ENCODE results near the gene PLCB1. TPM values are rescaled to one million over a fixed set of nuclear protein-coding genes. Genes with fewer than 3 reads are reported as not detected.
"Not testable (repeated sequence)": the region's sequence is repeated elsewhere in the genome, so short reads cannot be mapped to it uniquely, and the experiment has no call there.

The PLCB1 gene
- polyA plus RNA-seq, 1 donor from 2014 or later: 0.28 TPM

DNA sequence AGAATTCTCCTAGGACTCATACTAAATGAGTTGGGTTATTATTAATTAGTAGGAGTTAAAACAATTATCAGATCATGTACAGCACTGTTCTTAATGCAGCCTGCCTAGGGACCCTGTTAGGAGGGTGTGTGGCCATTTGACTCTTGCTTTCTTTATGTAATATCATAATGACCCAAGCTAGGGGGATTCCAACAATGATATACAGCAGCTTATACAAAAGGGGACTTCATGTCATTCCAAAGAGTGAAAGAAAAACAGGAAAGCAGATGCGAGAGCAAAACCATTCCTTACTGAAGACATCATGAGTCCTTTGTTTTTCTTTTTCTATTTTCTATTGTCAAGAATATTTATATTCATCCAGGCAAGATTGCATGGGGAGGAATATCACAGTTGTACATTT, 455.2 kb downstream of the PLCB1 start:
- Mint-ChIP-seq H3K4me3 (no peak overlapping the region), H3K36me3 (peaks cover 3% of the 10 kb centered on the region), H3K27ac (no peak overlapping the region), H3K9me3 (no peaks in the 10 kb centered on the region), H3K4me1 (no peaks in the 10 kb centered on the region), H3K27me3 (no peaks in the 10 kb centered on the region)

DNA sequence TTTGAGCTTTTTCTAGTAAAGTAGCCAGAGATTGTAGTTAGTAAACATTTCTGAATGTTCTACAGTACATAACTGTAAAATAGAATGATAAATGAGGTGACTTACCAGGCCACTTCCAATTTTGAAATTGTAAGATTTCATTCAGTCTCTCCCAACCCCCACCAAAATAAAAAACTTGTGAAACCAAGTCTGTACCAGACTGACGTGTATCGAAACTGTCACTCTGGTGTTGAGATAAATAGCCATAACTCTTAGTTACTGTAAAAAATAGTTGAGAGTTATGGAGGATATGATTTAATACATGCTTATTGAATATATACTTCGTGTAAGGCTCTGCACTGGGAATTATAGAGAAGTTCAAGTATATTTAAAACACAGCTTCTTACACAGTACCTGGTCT, 455.7 kb downstream of the PLCB1 start:
- no peak overlapping the region for H3K27ac Mint-ChIP-seq
- H3K27me3 Mint-ChIP-seq: no peaks in the 10 kb centered on the region
- peaks cover 3% of the 10 kb centered on the region for H3K36me3 Mint-ChIP-seq
- H3K4me3 Mint-ChIP-seq: no peak overlapping the region
- H3K4me1 Mint-ChIP-seq: no peaks in the 10 kb centered on the region
- no peaks in the 10 kb centered on the region for H3K9me3 Mint-ChIP-seq

DNA sequence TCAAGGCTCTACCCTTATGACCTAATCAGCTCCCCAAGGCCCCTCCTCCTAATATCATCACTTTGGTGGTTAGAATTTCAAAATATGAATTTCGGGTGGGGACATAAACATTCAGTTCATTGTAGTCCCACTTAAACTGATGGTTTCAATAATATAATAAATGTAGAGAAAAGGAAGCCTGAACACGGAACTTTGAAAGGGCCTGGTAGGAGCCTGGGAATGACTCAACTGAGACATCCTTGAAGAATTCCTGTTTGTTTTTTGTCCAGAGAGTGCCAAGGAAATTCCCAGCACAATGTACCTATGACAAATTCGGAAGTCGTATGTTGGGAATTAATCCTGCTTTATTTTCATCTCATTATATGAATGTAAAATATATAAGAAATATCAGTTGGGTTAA, 457.9 kb downstream of the PLCB1 start:
- Mint-ChIP-seq H3K9me3 (no peaks in the 10 kb centered on the region), H3K27ac (no peak overlapping the region), H3K36me3 (peaks cover 3% of the 10 kb centered on the region), H3K4me3 (no peak overlapping the region), H3K4me1 (no peaks in the 10 kb centered on the region), H3K27me3 (no peaks in the 10 kb centered on the region)

DNA sequence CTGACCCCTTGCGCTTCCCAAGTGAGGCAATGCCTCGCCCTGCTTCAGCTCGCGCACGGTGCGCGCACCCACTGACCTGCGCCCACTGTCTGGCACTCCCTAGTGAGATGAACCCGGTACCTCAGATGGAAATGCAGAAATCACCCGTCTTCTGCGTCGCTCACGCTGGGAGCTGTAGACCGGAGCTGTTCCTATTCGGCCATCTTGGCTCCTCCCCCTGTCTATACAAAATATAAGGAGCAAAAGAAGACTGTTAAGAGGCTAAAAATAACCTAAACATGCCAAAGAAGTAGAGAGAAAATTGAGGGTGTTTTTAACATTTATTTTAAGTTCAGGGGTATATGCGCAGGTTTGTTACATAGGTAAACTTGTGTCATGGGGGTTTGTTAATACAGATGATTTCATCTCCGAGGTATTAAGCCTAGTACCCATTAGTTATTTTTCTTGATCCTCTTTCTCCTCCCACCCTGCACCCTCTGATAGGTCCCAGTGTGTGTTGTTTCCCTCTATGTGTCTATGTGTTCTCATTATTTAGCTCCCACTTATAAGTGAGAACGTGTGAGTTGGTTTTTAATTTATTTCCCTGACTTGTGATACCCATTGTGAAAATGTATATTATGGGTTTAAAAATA, 469.0 kb downstream of the PLCB1 start:
- not testable (repeated sequence) for H3K9me3 Mint-ChIP-seq, H3K27ac Mint-ChIP-seq, H3K36me3 Mint-ChIP-seq, H3K27me3 Mint-ChIP-seq
- Mint-ChIP-seq H3K4me3 (peak overlapping the region in 2 of 4 donors; percentile 34 to 39), H3K4me1 (peaks cover 7 to 14% (median 14%) of the 10 kb centered on the region in 3 donors)

DNA sequence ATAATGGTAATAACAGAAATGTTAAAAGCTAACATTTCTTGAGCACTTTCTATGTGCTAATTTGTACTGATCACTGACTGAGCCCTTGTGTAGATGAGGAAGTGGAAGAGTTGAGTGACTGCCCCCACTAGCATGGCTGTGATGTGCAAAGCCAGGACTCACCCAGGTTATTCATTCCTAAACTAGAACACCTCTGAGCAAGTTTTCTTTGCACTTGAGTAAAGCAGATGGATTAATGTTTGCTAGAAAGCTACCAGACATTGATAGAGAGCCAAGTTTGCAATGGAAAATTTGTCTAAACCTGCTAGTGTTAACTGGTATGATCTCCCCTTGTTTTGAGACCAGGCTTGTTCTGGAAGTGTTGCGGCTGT, 469.5 kb downstream of the PLCB1 start:
- Mint-ChIP-seq H3K27me3 (no peaks in the 10 kb centered on the region), H3K4me3 (peak overlapping the region in 3 of 4 donors; percentile 28 to 39 (median 34)), H3K4me1 (peaks cover 7 to 14% (median 14%) of the 10 kb centered on the region in 3 donors), H3K36me3 (no peaks in the 10 kb centered on the region), H3K9me3 (peaks cover 0 to 8% (median 0%) of the 10 kb centered on the region in 3 donors), H3K27ac (no peak overlapping the region)

- Mint-ChIP-seq H3K4me1 (peaks cover 7 to 14% (median 14%) of the 10 kb centered on the region in 3 donors), H3K27me3 (no peaks in the 10 kb centered on the region), H3K4me3 (peak overlapping the region; percentile 7 to 84 (median 76)), H3K36me3 (no peaks in the 10 kb centered on the region), H3K27ac (peak overlapping the region in 2 of 3 donors; percentile 7 to 96), H3K9me3 (peaks cover 0 to 8% (median 0%) of the 10 kb centered on the region in 3 donors)
These were observed 470.5 kb downstream of the PLCB1 start for GRCh38 chr20:8602389-8603116.

DNA sequence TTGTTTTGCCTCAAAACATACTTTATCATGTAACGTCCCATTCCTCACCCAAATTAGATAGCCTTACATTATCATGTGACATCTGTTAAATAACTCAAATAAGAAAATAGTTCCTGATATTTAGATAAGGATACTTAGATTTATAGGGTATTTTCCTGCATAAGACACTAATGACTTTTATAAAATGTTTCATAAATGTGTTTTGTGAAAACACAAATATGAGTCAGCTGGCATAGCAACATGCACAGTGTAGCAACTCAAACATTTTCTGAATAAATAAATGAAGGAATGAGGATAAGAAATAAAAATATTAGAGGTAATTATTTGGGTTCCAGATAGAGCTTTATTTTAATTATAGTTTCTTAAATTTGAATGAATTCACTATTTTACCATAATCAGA, 476.4 kb downstream of the PLCB1 start:
- Mint-ChIP-seq H3K4me3 (no peak overlapping the region), H3K36me3 (no peaks in the 10 kb centered on the region), H3K27ac (no peak overlapping the region), H3K9me3 (peaks cover 0 to 8% (median 0%) of the 10 kb centered on the region in 3 donors), H3K27me3 (no peaks in the 10 kb centered on the region), H3K4me1 (no peaks in the 10 kb centered on the region)

- H3K27ac Mint-ChIP-seq: no peak overlapping the region
- H3K9me3 Mint-ChIP-seq: no peaks in the 10 kb centered on the region
- H3K36me3 Mint-ChIP-seq: no peaks in the 10 kb centered on the region
- peaks cover 0 to 5% (median 1%) of the 10 kb centered on the region in 3 donors for H3K4me1 Mint-ChIP-seq
- no peak overlapping the region for H3K4me3 Mint-ChIP-seq
- H3K27me3 Mint-ChIP-seq: no peaks in the 10 kb centered on the region
These were observed 484.7 kb downstream of the PLCB1 start for GRCh38 chr20:8616792-8617191.

GRCh38 chr20:8621001-8621400, 488.9 kb downstream of the PLCB1 start:
- H3K27me3 Mint-ChIP-seq: no peaks in the 10 kb centered on the region
- no peak overlapping the region for H3K27ac Mint-ChIP-seq
- H3K9me3 Mint-ChIP-seq: no peaks in the 10 kb centered on the region
- no peaks in the 10 kb centered on the region for H3K36me3 Mint-ChIP-seq
- no peak overlapping the region for H3K4me3 Mint-ChIP-seq
- H3K4me1 Mint-ChIP-seq: peaks cover 0 to 4% (median 3%) of the 10 kb centered on the region in 3 donors

DNA sequence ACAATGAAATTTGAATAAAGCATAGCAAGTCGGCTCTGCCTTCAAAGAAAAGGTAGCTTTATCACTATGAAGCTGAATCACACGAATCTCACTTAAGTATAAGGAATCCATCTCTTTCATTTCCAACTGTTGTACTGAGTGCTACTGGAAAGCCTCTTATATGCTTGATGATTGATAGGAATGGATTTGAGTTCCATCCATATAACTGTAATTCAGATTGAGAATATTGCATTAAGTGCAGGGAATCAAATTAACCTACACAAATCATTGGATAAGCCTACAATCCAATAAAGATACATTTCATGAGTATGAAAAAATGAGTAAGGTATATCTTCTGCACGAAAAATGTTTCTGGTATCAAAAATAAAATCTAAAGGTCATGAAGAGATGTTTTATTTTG, 492.0 kb downstream of the PLCB1 start:
- H3K4me3 Mint-ChIP-seq: no peak overlapping the region
- no peaks in the 10 kb centered on the region for H3K27me3 Mint-ChIP-seq
- no peaks in the 10 kb centered on the region for H3K36me3 Mint-ChIP-seq
- no peak overlapping the region for H3K27ac Mint-ChIP-seq
- no peaks in the 10 kb centered on the region for H3K9me3 Mint-ChIP-seq
- H3K4me1 Mint-ChIP-seq: peaks cover 0 to 2% (median 0%) of the 10 kb centered on the region in 3 donors

DNA sequence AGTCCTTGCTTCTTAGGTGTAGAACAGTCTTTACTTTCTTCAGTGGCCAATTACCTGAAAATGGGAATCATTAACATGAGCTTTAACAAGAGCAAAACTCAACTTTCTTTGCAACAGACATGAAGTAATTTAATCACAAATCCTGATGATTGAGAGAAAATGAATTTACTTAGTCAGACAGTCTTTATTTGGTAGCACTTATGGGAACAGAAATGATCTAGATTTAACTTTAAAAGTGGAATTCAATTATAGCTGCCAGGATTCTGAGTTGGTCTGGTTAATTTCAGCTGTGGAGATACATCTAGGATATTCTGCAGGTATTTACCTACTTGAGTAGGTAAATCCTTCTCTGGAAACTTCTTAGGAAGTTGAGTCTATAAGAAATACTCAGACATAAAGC, 492.6 kb downstream of the PLCB1 start:
- H3K27ac Mint-ChIP-seq: no peak overlapping the region
- peaks cover 0 to 2% (median 0%) of the 10 kb centered on the region in 3 donors for H3K4me1 Mint-ChIP-seq
- H3K4me3 Mint-ChIP-seq: no peak overlapping the region
- H3K36me3 Mint-ChIP-seq: no peaks in the 10 kb centered on the region
- H3K27me3 Mint-ChIP-seq: no peaks in the 10 kb centered on the region
- H3K9me3 Mint-ChIP-seq: no peaks in the 10 kb centered on the region

GRCh38 chr20:8627340-8628004, 495.4 kb downstream of the PLCB1 start:
- Mint-ChIP-seq H3K27ac (no peak overlapping the region), H3K4me1 (peaks cover 0 to 2% (median 0%) of the 10 kb centered on the region in 3 donors), H3K27me3 (no peaks in the 10 kb centered on the region), H3K36me3 (no peaks in the 10 kb centered on the region), H3K4me3 (no peak overlapping the region), H3K9me3 (no peaks in the 10 kb centered on the region)

GRCh38 chr20:8631271-8631670, 499.2 kb downstream of the PLCB1 start:
- Mint-ChIP-seq H3K4me1 (no peaks in the 10 kb centered on the region), H3K9me3 (no peaks in the 10 kb centered on the region), H3K27me3 (peaks cover 1% of the 10 kb centered on the region), H3K27ac (no peak overlapping the region), H3K36me3 (no peaks in the 10 kb centered on the region), H3K4me3 (no peak overlapping the region)

GRCh38 chr20:8633366-8633765, 501.3 kb downstream of the PLCB1 start:
- H3K4me1 Mint-ChIP-seq: no peaks in the 10 kb centered on the region
- H3K9me3 Mint-ChIP-seq: no peaks in the 10 kb centered on the region
- no peaks in the 10 kb centered on the region for H3K36me3 Mint-ChIP-seq
- peaks cover 1% of the 10 kb centered on the region for H3K27me3 Mint-ChIP-seq
- no peak overlapping the region for H3K27ac Mint-ChIP-seq
- no peak overlapping the region for H3K4me3 Mint-ChIP-seq

DNA sequence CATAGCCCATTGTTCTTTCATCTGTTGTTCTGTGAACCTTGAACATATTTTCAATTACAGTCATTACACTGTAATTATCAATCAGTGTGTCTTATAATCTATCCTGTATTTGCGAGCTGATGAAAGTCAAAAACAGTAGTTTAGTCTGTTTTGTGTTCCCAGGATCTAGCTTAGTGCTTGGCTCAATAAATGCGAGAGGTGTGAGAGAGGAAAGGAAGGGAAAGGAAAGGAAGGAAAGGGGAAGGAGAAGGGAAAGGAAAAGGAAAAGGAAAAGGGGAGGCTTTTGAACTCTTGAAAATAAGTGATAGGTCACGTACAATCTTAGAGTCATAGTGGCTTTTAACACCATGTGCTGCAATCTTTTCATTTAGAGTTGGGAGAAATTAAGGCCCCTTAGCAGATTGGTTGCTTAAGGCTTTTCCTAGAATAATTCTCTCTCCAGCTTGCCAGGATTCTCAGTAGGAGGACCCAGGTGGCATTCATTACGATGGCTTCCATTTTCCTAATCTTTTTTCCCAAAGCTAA, 503.0 kb downstream of the PLCB1 start:
- Mint-ChIP-seq H3K27me3 (peaks cover 1% of the 10 kb centered on the region), H3K4me1 (no peaks in the 10 kb centered on the region), H3K36me3 (no peaks in the 10 kb centered on the region), H3K9me3 (no peaks in the 10 kb centered on the region), H3K27ac (no peak overlapping the region), H3K4me3 (no peak overlapping the region)

Measured in IgD-negative memory B cell (primary cell).